ENCODE results near the gene DNAH8.
"Not testable (repeated sequence)": the region's sequence is repeated elsewhere in the genome, so short reads cannot be mapped to it uniquely, and the experiment has no call there.

DNAH8 gene

DNA sequence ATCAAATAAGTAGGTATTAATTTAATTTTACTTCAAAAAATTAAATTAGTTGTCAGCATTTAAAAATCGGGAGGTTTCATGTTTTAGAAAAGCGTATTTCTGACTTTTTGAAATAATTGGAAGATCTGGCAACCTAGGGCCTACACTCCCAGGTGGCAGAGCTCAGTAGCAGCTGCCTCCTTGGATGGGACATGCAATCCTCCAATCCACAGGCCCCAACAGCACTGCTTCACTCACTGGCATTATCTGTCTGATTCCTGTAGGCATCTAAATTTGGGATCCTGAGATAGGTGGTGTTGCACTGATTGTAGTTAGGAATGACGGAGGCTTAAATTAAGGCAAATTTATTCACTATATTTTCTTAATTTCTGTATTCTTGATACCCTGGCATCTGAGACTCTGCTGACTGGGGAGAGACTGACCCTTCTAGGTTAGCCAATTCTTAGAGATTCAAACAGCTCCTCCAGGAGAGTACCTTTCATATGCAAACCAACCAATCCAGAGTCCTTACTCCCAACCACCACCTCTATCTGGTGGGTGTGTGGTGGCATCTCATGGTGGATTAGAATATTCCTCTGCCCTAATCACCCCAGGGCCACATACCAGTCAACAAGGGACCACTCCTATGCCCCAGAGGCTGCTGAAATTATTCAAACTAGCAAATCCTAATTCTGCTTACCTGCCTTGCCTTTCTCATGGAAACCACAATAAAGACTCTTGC is 186.9 kb downstream of the DNAH8 start:
- no peak for DNase-seq (ENCODE audit: low read depth in 1 of 2, low spot score in 1 of 2)

DNA sequence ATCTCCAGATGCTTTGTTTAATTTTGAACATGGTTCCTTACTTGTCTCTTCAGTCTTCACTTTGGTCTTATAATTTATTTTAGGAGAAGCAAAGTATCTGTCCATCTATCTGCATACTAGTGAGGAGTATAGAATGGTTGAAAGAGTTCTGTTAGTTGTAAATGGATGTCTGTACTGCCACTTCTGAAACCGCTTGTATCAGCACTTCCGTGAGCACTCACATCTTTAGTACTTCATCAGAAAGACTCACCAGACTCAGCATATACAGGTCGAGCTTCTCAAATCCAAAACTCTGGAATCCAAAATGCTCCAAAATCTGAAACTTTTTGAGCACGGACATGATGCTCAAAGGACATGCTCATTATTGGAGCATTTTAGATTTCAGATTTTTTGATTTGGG is 191.5 kb downstream of the DNAH8 start:
- DNase-seq (ENCODE audit: low read depth in 1 of 2, low spot score in 1 of 2), result no peak

DNA sequence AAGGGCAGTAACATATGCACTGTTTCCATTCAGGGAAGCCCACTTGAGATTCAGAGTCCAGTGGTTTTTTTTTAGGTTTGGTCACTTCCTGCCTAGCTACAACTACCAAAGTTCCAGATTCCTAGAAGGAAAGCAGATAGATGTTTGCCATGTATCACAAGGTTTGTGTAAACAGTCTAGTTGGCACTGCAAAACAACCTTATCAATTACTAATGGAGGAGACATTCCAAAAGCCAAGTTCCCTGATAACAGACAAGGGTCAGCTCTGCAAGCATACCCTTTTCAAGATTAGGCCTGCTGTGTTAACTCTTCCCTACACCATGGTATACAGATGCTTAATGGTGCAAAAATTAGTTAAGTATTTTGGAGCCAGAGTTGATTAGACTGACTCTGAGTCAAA is 192.2 kb downstream of the DNAH8 start:
- DNase-seq (ENCODE audit: low read depth in 1 of 2, low spot score in 1 of 2), result no peak

DNA sequence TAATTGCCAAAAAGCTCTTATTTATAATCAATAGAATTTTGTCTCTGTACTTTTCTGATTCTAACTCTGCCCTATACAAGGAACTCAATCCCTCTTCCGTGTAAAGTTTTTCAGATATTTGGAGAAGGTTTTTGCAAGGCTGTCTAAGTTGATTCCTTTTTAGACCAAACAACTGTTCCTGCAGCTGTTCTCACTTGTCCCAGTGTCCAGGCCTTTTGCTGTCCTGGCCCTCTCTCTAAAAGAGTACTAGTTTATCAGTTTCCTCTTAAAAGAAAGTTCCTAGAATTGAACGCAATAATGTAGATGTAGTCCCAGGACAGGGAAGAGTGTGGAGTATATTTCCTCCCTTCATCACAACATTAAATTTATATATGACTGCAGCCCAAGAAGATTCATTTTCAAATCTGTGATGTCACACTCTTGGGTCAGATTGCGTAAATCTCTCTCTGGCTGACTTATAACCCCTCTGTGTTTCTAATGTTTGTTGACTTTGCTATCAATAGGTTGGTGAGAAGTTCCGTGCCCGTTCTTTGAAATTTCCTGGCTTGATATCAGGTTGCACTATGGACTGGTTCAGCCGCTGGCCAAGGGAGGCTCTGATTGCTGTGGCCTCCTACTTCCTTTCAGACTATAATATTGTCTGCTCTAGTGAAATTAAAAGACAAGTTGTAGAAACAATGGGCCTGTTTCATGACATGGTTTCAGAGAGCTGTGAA is 194.1 kb downstream of the DNAH8 start:
- DNase-seq (ENCODE audit: low read depth in 1 of 2, low spot score in 1 of 2), result no peak

DNA sequence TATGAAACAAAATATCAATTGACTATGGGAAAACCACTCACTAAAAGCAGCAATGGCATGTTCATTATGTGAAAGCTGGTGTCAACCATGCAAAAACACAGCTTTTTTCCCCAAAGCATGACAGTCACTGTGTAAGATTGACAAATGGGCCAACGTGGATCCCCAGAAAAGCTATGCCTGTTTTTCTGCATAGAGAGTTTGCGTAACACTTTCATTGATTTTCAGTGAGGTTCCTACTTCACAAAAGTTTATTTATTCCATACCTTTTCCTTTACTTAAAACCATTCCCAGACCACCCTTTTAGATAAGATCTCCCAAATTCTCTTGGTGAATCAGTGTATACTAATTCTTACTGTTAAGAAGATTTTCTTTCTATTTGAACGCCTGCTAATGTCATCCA is 195.1 kb downstream of the DNAH8 start:
- DNase-seq (ENCODE audit: low read depth in 1 of 2, low spot score in 1 of 2), result no peak

DNA sequence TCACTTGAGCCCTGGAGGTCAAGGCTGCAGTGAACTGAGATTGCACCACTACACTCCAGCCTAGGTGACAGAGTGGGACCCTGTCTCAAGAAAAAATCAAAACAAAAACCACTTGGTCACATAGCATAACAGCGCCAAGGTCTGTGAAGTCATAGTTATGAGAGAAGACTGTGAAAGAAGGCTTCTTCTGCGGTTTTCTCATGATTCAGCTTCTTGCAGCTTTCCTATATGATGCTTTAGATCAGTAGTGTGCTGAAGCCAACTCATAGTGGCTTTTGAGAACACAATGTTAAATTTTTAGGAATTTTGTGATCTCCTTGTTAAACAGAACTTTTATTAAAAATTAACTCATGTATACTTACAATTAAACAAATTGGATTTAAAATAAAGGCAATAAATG is 197.3 kb downstream of the DNAH8 start:
- no peak for DNase-seq (ENCODE audit: low read depth in 1 of 2, low spot score in 1 of 2)

DNA sequence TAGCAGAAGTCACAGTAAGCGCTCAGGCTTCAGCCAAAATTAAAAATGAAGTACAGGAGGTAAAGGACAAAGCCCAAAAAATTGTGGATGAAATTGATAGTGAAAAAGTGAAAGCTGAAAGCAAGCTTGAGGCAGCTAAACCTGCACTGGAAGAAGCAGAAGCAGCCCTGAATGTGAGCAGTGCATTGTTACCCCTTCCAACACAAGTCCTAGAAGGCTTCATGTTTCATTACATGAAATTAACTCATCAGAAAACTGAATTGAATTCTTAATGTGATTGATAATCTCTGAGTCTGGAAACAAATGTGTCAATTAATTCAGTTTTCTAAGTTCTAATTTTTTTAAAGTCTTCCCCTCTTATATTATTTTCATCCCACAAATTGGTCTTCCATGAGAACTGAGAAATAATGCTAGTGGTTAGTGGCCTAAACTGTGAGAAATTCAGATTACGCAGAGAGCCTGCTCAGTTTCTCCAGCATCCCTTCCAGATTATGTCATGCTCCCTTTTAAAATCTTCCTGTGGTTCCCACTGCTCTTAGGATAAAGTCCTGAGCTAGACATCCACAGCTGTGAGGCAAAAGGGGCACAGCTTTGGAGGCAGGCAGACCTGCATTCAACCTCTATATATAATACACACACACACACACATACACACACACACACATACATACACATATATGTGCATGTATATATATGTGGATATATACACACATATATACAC is 200.3 kb downstream of the DNAH8 start:
- no peak for DNase-seq (ENCODE audit: low read depth in 1 of 2, low spot score in 1 of 2)

DNA sequence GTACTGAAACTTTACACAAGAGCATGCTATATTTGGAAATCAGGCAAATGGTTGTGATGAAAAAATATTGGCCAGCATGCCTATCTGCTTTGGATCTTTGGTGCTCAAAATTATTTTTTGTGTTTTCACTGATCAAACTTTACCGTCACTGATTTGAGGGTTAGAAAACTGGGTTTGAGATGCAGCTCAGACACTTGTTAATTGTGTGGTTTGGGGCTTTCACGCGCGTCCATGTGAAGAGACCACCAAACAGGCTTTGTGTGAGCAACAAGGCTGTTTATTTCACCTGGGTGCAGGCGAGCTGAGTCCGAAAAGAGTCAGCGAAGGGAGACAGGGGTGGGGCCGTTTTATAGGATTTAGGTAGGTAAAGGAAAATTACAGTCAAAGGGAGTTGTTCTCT is 206.4 kb downstream of the DNAH8 start:
- DNase-seq (ENCODE audit: low read depth in 1 of 2, low spot score in 1 of 2), result not testable (repeated sequence)

DNA sequence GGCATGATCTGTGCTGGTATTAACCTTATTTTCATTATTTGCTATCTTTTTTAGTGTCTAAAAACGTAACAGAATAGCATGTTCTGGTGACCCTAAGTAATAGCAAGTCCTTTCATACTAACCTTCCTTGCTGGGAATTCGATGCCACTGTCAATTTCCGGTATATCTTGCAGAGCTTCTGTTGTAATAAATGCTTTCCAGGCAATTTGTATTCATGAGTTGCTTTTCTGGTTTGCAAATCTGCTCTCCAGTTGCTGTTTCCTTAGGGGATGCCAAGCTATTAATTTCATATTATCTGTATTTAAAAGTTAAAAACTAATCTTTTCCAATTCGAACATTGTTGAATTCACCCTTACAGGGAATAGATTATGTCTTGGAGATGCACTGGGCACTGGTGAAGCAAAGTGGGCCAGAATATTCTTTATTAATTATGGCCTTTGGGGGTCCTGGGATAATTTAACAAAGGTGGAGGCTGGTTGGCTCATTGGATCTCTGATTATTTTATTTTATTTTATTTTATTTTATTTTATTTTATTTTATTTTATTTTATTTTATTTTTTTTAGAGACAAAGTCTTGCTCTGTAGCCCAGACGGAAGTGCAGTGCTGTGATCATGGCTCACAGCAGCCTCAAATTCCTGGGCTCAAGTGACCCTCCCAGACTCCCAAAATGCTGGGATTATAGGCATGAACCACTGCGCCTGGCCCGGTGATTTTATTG is 209.8 kb downstream of the DNAH8 start:
- DNase-seq (ENCODE audit: low read depth in 1 of 2, low spot score in 1 of 2), result no peak

DNA sequence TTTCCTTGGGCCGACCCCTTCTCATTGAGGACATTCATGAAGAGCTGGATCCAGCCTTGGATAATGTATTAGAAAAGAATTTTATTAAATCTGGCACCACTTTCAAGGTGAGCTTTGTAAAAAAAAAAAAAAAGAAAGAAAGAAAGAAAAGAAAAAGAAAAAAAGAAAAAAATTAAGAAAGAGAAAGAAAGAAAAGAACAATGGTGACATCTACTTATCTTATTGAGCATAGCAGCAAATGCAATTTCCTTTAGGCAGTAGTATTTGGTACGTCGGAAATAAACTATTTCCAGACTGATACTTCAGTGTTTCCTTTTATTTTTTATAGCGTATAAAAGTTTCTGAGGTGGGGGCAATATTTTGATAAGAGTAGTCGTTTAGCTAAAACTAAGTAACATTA is 214.4 kb downstream of the DNAH8 start:
- DNase-seq (ENCODE audit: low read depth in 1 of 2, low spot score in 1 of 2), result no peak

DNA sequence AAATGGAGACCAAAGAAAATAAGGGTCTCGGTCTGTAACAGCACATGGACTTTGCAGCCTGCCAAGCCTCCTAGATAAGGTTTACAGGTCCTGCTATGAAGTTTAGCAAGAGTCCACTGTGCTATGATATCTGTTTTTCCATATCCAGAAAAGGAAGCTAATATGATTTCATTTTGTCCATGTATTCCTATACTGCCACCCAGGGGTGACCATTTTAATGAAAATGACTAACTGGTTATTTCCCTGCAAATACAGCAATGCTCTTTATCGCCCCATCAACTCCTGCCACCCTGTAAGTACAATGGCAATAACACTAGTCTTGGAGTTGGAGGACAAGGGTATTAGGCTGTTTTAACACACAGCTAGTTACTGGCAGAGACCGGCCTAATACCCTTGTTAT is 218.3 kb downstream of the DNAH8 start:
- DNase-seq (ENCODE audit: low read depth in 1 of 2, low spot score in 1 of 2), result no peak

DNA sequence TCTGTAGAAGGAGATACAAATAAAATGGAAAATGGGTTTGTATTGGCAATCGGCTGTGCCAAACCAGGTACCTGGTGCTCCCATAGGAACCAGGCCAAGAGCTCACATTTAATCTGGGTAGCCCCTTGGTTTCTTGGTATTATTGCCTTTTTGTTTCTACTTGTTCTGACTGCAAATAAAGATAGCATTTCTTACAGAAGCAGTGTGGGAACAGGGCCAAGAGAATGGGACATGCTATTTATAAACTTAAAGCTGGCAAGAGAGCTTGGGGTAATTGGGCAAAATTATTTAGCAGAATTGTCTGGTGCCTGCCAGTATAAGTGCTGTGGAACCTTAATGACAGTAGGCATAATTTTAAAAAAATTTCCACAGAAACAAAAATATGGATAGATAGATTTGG is 219.9 kb downstream of the DNAH8 start:
- no peak for DNase-seq (ENCODE audit: low read depth in 1 of 2, low spot score in 1 of 2)

DNA sequence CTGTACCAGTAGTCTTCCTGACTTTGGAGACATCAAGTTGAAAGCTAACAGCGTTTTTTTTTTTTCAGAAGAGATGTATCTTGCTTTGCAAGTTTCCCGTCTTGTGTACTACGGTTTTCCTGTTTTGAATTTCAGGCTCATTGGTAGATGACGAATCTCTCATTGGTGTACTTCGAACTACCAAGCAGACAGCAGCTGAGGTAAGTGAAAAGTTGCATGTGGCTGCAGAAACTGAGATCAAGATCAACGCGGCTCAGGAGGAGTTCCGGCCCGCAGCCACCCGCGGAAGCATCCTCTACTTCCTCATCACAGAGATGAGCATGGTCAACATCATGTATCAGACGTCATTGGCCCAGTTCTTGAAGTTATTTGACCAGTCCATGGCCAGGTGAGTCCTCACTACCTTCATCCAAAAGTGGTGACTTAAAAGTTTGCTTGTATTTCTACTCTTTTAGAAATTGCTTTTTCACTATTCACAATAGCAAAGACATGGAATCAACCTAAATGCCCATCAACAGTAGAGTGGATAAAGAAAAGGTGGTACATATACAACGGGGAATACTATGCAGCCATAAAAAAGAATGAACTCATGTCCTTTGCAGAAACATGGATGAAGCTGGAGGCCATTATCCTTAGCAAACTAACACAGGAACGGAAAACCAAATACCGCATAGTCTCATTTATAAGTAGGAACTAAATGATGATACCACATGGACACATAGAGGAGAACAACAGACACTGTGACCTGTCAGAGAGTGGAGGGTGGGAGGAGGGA is 222.9 kb downstream of the DNAH8 start:
- DNase-seq (ENCODE audit: low read depth in 1 of 2, low spot score in 1 of 2), result no peak

DNA sequence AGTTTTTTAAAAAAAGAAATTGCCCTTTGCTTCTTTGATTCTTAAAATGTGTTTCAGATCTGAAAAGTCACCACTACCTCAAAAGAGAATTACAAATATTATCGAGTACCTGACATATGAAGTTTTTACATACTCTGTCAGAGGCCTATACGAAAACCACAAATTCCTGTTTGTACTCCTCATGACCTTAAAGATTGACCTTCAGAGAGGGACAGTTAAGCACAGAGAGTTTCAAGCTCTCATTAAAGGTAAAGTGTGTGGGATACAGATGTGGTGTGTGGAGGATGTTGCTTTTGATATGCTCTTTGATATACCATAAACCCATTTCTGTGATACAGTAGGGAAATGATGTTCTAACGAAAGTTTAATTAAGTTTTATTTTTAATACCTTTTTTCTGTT is 223.6 kb downstream of the DNAH8 start:
- DNase-seq (ENCODE audit: low read depth in 1 of 2, low spot score in 1 of 2), result no peak

DNA sequence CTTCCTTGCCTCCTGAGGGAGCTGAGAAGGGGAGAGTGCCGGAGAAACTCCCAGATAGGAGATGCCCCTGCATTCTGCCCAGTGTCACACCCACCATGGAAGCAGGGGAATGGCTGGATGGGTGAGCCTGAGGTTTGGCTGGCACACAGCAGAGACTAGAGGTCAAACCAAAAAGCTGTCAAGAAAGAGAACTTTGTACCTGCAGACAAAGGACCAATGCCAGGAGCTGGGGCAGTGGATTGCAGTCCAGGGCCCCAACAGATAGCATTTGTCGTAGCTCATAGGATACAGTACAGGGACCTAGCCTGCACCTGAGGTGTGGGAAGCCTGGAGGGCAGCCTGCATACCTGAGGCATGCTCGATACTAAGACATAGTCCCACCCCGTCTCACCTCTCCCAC is 227.3 kb downstream of the DNAH8 start:
- no peak for DNase-seq (ENCODE audit: low read depth in 1 of 2, low spot score in 1 of 2)

DNA sequence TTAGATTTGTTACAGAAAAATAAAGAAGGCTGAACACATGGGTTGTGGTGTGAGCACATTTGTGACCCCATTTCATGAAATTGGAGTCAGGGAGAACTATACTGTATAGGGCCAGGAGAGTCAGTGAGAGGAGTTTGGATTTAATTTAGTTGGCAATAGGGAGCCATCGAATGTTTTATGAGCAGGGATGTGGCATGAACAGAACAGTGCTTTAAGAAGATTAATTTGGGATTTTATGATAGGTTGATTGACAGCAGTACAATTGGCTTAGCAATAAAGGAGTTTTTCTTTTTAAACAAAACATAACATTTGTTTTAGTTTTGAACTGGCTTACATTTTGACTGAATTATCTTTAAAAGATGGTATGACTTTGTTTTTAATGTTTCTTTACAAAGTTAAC is 227.9 kb downstream of the DNAH8 start:
- DNase-seq (ENCODE audit: low read depth in 1 of 2, low spot score in 1 of 2), result no peak

DNA sequence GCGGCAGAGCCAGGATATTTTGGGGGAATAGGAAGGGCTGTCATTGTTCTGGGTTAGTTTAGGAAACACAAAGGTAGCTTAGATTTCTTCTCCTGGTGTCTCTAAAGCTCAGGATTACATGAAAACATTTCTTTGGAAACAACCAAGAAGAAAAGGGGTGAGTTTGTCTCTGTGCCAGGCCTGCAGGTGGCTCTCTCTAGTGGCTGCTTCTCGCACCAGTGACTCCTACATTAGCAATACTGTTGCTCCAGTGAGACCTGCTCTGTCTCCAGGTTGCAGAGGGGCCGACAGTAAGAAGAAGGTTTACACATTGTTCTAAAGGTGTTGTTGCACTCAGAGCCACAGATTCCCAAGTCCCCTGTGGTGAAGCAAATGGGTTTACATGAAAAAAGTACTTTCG is 228.9 kb downstream of the DNAH8 start:
- no peak for DNase-seq (ENCODE audit: low read depth in 1 of 2, low spot score in 1 of 2)

DNA sequence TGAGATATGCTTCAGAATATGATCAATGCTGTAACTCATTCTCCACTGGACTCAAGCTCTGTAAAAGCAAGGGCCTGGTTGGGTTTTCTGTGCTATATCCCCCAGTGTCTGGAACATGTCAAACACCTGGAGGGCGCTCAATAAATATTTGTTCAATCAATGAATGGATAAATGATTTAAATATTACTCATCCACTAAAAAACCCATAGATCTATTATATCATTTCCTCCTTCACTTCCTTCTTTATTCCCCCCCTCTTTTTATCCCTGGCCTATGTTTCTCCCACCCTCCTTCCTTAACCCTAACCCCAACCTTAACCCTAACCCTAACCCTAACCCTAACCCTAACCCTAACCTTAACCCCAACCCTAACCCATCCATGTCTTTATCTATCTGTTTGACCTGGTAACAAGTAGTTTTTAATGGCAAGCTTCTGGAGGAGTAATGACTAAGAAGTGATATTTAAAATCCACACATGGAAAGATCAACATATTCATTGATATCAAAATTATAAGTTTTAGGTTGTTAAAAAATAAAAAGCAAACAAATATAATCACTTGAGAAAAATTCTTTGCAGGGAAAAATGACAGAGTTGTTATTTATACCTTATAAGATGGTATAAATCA is 229.7 kb downstream of the DNAH8 start:
- DNase-seq (ENCODE audit: low read depth in 1 of 2, low spot score in 1 of 2), result no peak

DNA sequence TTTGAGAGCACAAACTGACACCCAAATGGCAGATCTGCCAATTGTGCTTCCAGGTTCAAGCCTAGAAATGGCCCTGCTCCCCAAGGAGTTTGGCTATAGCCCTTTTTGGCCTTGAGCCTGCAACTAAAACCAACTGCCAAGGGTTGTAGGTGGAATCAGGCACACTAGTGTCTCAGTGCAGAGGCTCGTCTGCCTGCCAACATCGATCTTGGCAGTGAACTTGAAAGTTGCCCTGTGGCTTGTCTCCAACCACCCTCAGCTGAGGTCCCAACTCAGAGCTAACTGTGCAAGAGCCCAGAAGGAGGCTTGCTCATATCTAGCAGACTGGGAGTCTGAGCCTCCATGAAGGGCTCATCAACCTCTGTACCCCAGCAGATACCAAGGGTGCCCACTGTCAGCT is 240.8 kb downstream of the DNAH8 start:
- no peak for DNase-seq (ENCODE audit: low read depth in 1 of 2, low spot score in 1 of 2)

DNA sequence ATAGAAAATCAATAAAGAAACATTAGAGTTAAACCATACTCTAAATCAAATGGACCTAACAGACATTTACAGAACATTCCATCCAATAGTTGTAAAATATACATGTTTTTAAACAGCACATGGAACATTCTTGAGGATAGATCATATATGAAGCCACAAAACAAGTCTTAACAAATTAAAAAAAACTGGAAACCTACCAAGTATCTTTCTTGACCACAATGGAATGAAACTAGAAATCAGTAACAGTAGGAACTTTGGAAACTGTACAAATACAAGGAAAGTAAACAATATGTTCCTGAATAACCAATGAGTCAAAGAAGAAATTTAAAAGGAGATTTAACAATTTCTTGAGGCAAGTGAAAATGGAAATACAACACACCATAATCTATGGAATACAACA is 242.3 kb downstream of the DNAH8 start:
- no peak for DNase-seq (ENCODE audit: low read depth in 1 of 2, low spot score in 1 of 2)

DNA sequence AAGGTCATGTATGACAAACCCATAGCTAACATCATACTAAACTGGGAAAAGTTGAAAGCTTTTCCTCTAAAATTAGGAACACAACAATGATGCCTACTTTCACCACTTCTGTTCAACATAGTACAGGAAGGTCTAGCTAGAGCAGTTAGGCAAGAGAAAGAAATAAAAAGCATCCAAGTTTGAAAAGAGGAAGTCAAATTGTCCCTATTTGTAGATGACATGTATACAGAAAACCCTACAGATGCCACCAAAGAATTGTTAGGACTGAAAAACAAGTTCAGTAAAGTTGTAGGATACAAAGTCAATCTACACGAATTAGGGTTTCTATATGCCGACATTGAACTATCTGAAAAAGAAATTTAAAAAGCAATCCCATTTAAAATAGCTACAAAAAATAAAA is 244.0 kb downstream of the DNAH8 start:
- DNase-seq (ENCODE audit: low read depth in 1 of 2, low spot score in 1 of 2), result no peak

Data from activated CD4-positive, alpha-beta T cell treated with anti-CD3 and anti-CD28 coated beads, Interleukin-2, amount 50 U/mL, for 24 hours (primary cell).